ENCODE results near the gene PCDHAC2. TPM values are rescaled to one million over a fixed set of nuclear protein-coding genes. Genes with fewer than 3 reads are reported as not detected.

Gene PCDHAC2
- total and polyA plus RNA-seq, 2 of the 13 experiments (the other 11 are each of a cell fraction or from before 2014, with no cell fraction given): not detected

DNA sequence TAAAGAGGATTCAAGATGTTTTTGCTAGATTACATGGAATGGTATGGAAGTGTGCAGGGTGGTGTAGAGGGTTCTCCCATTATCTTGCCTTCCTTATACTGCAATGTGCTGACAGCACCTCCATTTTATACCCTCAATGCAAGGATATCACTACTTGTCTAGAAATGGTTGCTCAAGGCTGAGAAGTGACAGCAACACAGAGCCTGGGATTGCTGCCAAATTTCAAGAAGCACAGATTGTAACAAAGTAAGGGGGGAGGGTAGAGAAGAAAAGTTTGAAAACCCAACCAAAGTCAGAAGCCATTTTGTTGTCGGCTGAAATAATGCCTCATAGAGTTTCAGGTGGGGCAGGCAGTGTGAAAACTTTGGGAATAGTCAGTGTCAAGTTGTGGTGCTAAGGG, 29.8 kb downstream of the PCDHAC2 start:
- H3K9me3 ChIP-seq (ENCODE audit: low read length): no peaks in the 10 kb centered on the region
- H3K27ac ChIP-seq (ENCODE audit: extremely low read length, insufficient read depth, low read length): no peak overlapping the region
- ChIA-PET POLR2A (no interaction called here), CTCF (ENCODE audit: low intra/inter-chr PET ratio, low total read pairs) (no interaction called here)
- H3K36me3 ChIP-seq (replicated peaks in 1 of 2; ENCODE audit: control insufficient read depth in 1 of 2, insufficient read depth in 2 of 2, low read length in 2 of 2): no peaks in the 10 kb centered on the region
- H3K4me1 ChIP-seq (ENCODE audit: insufficient read depth, low read length): no peaks in the 10 kb centered on the region
- H3K27me3 ChIP-seq (ENCODE audit: control insufficient read depth in 1 of 2, insufficient read depth in 2 of 2, low read length in 2 of 2): no peaks in the 10 kb centered on the region
- no peak overlapping the region for H2AFZ ChIP-seq (ENCODE audit: low read length)
- H4K20me1 ChIP-seq (ENCODE audit: insufficient read depth, low read length): no peaks in the 10 kb centered on the region
- no peak overlapping the region for H3K4me3 ChIP-seq (replicated peaks in 1 of 3; ENCODE audit: insufficient read depth in 1 of 3, low read depth in 2 of 3, low read length in 3 of 3)
- ATAC-seq: no peak
- FAIRE-seq: no peak
- no peak overlapping the region for H3K9ac ChIP-seq (ENCODE audit: insufficient read depth, low read depth, low read length)
- no TSS peak for BruUV-seq (replicated peaks)
- in situ Hi-C loops (cut with HindIII; ENCODE audit: extremely low pct_ligation_motif_present, low pct_unique_long_range_greater_than_20kb): no loop called here
- H3K79me2 ChIP-seq (ENCODE audit: insufficient read depth, low read length): no peaks in the 10 kb centered on the region
- TF ChIP-seq PCBP2 (optimal IDR thresholded peaks at IDR 0.05; ENCODE audit: low read depth, low read length, poor library complexity, severe bottlenecking): no peak
- no peak for TF ChIP-seq MTF1 (CRISPR knock-in tag; IDR thresholded peaks at IDR 0.05)
- TF ChIP-seq SMAD3 (CRISPR knock-in tag; IDR thresholded peaks at IDR 0.05): no peak
- no peak for TF ChIP-seq KDM1A (CRISPR knock-in tag; IDR thresholded peaks at IDR 0.05)
- TF ChIP-seq, protein P1, sequence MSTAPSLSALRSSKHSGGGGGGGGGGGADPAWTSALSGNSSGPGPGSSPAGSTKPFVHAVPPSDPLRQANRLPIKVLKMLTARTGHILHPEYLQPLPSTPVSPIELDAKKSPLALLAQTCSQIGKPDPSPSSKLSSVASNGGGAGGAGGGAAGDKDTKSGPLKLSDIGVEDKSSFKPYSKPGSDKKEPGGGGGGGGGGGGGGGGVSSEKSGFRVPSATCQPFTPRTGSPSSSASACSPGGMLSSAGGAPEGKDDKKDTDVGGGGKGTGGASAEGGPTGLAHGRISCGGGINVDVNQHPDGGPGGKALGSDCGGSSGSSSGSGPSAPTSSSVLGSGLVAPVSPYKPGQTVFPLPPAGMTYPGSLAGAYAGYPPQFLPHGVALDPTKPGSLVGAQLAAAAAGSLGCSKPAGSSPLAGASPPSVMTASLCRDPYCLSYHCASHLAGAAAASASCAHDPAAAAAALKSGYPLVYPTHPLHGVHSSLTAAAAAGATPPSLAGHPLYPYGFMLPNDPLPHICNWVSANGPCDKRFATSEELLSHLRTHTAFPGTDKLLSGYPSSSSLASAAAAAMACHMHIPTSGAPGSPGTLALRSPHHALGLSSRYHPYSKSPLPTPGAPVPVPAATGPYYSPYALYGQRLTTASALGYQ (CRISPR knock-in tag; IDR thresholded peaks at IDR 0.05): no peak
- TF ChIP-seq ZNF207 (IDR thresholded peaks at IDR 0.05; ENCODE audit: borderline replicate concordance): no peak
- TF ChIP-seq RXRB (CRISPR knock-in tag; IDR thresholded peaks at IDR 0.05; ENCODE audit: borderline replicate concordance): no peak
- no peak for TF ChIP-seq GTF3A (CRISPR knock-in tag; conservative IDR thresholded peaks at IDR 0.05)
- no peak for TF ChIP-seq ZNF678 (CRISPR knock-in tag; IDR thresholded peaks at IDR 0.05)
- no peak for TF ChIP-seq NR2C2 (CRISPR knock-in tag; IDR thresholded peaks at IDR 0.05; ENCODE audit: borderline replicate concordance)
- TF ChIP-seq ZNF160 (CRISPR knock-in tag; IDR thresholded peaks at IDR 0.05): no peak
- TF ChIP-seq, protein P2, sequence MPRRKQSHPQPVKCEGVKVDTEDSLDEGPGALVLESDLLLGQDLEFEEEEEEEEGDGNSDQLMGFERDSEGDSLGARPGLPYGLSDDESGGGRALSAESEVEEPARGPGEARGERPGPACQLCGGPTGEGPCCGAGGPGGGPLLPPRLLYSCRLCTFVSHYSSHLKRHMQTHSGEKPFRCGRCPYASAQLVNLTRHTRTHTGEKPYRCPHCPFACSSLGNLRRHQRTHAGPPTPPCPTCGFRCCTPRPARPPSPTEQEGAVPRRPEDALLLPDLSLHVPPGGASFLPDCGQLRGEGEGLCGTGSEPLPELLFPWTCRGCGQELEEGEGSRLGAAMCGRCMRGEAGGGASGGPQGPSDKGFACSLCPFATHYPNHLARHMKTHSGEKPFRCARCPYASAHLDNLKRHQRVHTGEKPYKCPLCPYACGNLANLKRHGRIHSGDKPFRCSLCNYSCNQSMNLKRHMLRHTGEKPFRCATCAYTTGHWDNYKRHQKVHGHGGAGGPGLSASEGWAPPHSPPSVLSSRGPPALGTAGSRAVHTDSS (CRISPR knock-in tag; conservative IDR thresholded peaks at IDR 0.05): no peak
- TF ChIP-seq, protein P3, sequence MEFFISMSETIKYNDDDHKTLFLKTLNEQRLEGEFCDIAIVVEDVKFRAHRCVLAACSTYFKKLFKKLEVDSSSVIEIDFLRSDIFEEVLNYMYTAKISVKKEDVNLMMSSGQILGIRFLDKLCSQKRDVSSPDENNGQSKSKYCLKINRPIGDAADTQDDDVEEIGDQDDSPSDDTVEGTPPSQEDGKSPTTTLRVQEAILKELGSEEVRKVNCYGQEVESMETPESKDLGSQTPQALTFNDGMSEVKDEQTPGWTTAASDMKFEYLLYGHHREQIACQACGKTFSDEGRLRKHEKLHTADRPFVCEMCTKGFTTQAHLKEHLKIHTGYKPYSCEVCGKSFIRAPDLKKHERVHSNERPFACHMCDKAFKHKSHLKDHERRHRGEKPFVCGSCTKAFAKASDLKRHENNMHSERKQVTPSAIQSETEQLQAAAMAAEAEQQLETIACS (CRISPR knock-in tag; IDR thresholded peaks at IDR 0.05): no peak
- no peak for TF ChIP-seq XRCC5 (optimal IDR thresholded peaks at IDR 0.05; ENCODE audit: low read length)
- TF ChIP-seq GABPB1 (CRISPR knock-in tag; IDR thresholded peaks at IDR 0.05): no peak
- no peak for TF ChIP-seq MAFF (IDR thresholded peaks at IDR 0.05; ENCODE audit: low read depth, low read length)
- no peak for TF ChIP-seq RAD21 (CRISPR knock-in tag; IDR thresholded peaks at IDR 0.05)
- no peak for TF ChIP-seq CREB1 (IDR thresholded peaks at IDR 0.05)
- no peak for TF ChIP-seq CREB1 (CRISPR knock-in tag; IDR thresholded peaks at IDR 0.05)
- TF ChIP-seq HCFC1 (IDR thresholded peaks at IDR 0.05; ENCODE audit: low read depth, low read length): no peak
- no peak overlapping the region for H3K4me2 ChIP-seq (ENCODE audit: low read depth, low read length)
- WGBS (ENCODE audit: low lambda C conversion rate): 18% methylated on average over 1 of the region's 1 CpG
- intact Hi-C loops (cut with micrococcal nuclease; ENCODE audit: unreplicated experiment): no loop called here
- DNase-seq (ENCODE audit: low spot score): no peak

All from HepG2 (cell line).